Lower leg skin (tissue), 4 donors: ENCODE measurements around the gene MX2. TPM values are rescaled to one million over a fixed set of nuclear protein-coding genes. Genes with fewer than 3 reads are reported as not detected.

Experiments
- DNase-seq, 2 donors: peaks; one replicate each; pipeline ENCODE4 v3.0.0-alpha.2; 2019; ENCODE audit warnings: low spot score in 2 of 2
- H3K4me3 ChIP-seq: fragments of 200-600 bp; sonication (generic); 2 replicates; pipeline ENCODE4 v1.5.1; 2017; ENCODE audit warnings: mild to moderate bottlenecking, low read depth; ENCODE audit not compliant: poor library complexity, severe bottlenecking
- CTCF ChIP-seq, 3 donors: fragments of 450-650 bp; IDR thresholded peaks; one replicate each; pipeline ENCODE4 v1.5.1; 2016; ENCODE audit warnings: antibody characterized with exemption in 3 of 3, mild to moderate bottlenecking in 3 of 3, moderate library complexity in 2 of 3
- POLR2A ChIP-seq, 2 donors: fragments of 450-650 bp; IDR thresholded peaks; one replicate each; pipeline ENCODE4 v1.6.1; 2016 to 2017; ENCODE audit warnings: antibody characterized with exemption in 2 of 2, mild to moderate bottlenecking in 1 of 2, moderate library complexity in 1 of 2
- WGBS, 2 donors: methylation state at CpG; one replicate each; pipeline ENCODE4 v1.1.5; 2018; 5-methylcytosine and 5-hydroxymethylcytosine counted together
- intact Hi-C: fragments of 100-400 bp; cut with DNase I; formaldehyde crosslinking; loops from one replicate; pipeline ENCODE4 v1.15.0; 2023; ENCODE audit warnings: low total_unique reads
- total RNA-seq, 4 donors: library from RNA; depleted of rRNA; stranded (reverse); fragments of >200 nt; gene quantifications; one replicate each; pipeline ENCODE4 v1.1.0, GENCODE V29; 2016

The MX2 gene
- total RNA-seq, 4 donors from 2014 or later = 1.9 to 10.3 (median 6.0) TPM

GRCh38 chr21:41378849-41379248 is 17.0 kb downstream of the MX2 start:
- DNase-seq = no peak
- WGBS, 2 donors = 91% methylated on average over 8 of the region's 8 CpGs
- TF ChIP-seq CTCF (IDR thresholded peaks at IDR 0.05) (no peak), POLR2A (IDR thresholded peaks at IDR 0.05) (no peak)
- H3K4me3 ChIP-seq = no peak overlapping the region
- intact Hi-C loops = no loop called here

GRCh38 chr21:41379901-41380300 is 18.1 kb downstream of the MX2 start:
- no peak overlapping the region for H3K4me3 ChIP-seq
- no peak for TF ChIP-seq POLR2A (IDR thresholded peaks at IDR 0.05)
- no peak for TF ChIP-seq CTCF (IDR thresholded peaks at IDR 0.05)
- 92 to 96% methylated on average over 12 of the region's 12 CpGs for WGBS, 2 donors
- intact Hi-C loops = no loop called here
- no peak for DNase-seq

GRCh38 chr21:41381731-41382130 is 19.9 kb downstream of the MX2 start:
- TF ChIP-seq POLR2A (IDR thresholded peaks at IDR 0.05) (no peak), CTCF (IDR thresholded peaks at IDR 0.05) (no peak)
- no peak overlapping the region for H3K4me3 ChIP-seq
- intact Hi-C loops = no loop called here
- DNase-seq = no peak

GRCh38 chr21:41387042-41387819 is 25.4 kb downstream of the MX2 start:
- DNase-seq = peak in 1 of 2 donors; percentile 59
- no peak overlapping the region for H3K4me3 ChIP-seq
- intact Hi-C loops = no loop called here
- TF ChIP-seq POLR2A (IDR thresholded peaks at IDR 0.05) (no peak), CTCF (IDR thresholded peaks at IDR 0.05) (no peak)
- 60 to 67% methylated on average over 14 of the region's 14 CpGs for WGBS, 2 donors

- H3K4me3 ChIP-seq = no peak overlapping the region
- WGBS, 2 donors = 78 to 88% methylated on average over 8 of the region's 8 CpGs
- DNase-seq = no peak
- intact Hi-C loops = no loop called here
- TF ChIP-seq POLR2A (IDR thresholded peaks at IDR 0.05) (no peak), CTCF (IDR thresholded peaks at IDR 0.05) (no peak)
Observed at GRCh38 chr21:41387824-41388223, 26.0 kb downstream of the MX2 start.

GRCh38 chr21:41388259-41388658 is 26.4 kb downstream of the MX2 start:
- peak in 1 of 2 donors; percentile 81 for DNase-seq
- intact Hi-C loops = no loop called here
- H3K4me3 ChIP-seq = no peak overlapping the region
- 95 to 98% methylated on average over 14 of the region's 14 CpGs for WGBS, 2 donors
- TF ChIP-seq POLR2A (IDR thresholded peaks at IDR 0.05) (no peak), CTCF (IDR thresholded peaks at IDR 0.05) (no peak)
